Adrenal gland (tissue), 5 donors: Measurements from ENCODE around the gene EFNA2.
"Not testable (repeated sequence)": the region's sequence is repeated elsewhere in the genome, so short reads cannot be mapped to it uniquely, and the experiment has no call there.

Experiments
- CTCF ChIP-seq, 6 experiments: fragments of 450-650 bp in 4 of 6; fragments of 200-600 bp in 2 of 6; sonication (generic) in 1 of 6; IDR thresholded peaks; 1 replicate in 5 of 6; 2 replicates in 1 of 6; pipeline versions ENCODE4 v1.5.1 to v1.8.0; 2016 to 2021; ENCODE audit warnings: antibody characterized with exemption in 6 of 6, mild to moderate bottlenecking in 2 of 6, moderate library complexity in 1 of 6
- POLR2A ChIP-seq, 2 donors: fragments of 450-650 bp; IDR thresholded peaks; one replicate each; pipeline ENCODE4 v1.6.1; 2017; ENCODE audit warnings: antibody characterized with exemption in 2 of 2, mild to moderate bottlenecking in 2 of 2, moderate library complexity in 1 of 2
- donor health status: DM: no; HTN: no; CAD: no.

DNA sequence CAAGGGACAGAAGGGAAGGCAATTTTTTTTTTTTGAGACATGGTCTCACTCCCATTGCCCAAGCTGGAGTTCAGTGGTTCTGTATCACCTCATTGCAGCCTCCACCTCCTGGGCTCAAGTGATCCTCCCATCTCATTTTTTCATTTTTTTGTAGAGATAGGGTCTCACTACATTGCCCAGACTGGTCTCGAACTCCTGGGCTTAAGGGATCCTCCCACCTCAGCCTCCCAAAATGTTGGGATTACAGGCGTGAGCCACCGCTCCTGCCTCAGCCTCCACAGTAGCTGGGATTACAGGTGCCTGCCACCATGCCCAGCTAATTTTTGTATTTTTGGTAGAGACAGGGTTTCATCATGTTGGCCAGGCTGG, 34.6 kb downstream of the EFNA2 start:
- not testable (repeated sequence) for TF ChIP-seq CTCF, POLR2A (IDR thresholded peaks at IDR 0.05)
